Mucosa of descending colon (tissue), 3 donors: ENCODE data around the gene BANF1. TPM values are rescaled to one million over a fixed set of nuclear protein-coding genes. Genes with fewer than 3 reads are reported as not detected.

ENCODE experiments used
- ATAC-seq: fragments of 200-7000 bp; cut with Tn5 transposase; one replicate; pipeline ENCODE4 v1.9.1; 2020; ENCODE audit warnings: mild to moderate bottlenecking, moderate library complexity
- DNase-seq, 3 donors: peaks; one replicate each; pipeline ENCODE4 v3.0.0-alpha.2; 2020
- H3K36me3 ChIP-seq: fragments of 200-600 bp; one replicate; pipeline ENCODE4 v1.8.0; 2021; ENCODE audit warnings: low read depth, mild to moderate bottlenecking
- H3K4me1 ChIP-seq: fragments of 200-600 bp; one replicate; pipeline ENCODE4 v1.8.0; 2021; ENCODE audit warnings: low read depth, mild to moderate bottlenecking
- H3K4me3 ChIP-seq: fragments of 200-600 bp; one replicate; pipeline ENCODE4 v1.8.0; 2021; ENCODE audit warnings: mild to moderate bottlenecking
- H3K9me3 ChIP-seq: fragments of 200-600 bp; one replicate; pipeline ENCODE4 v1.8.0; 2021; ENCODE audit warnings: mild to moderate bottlenecking
- CTCF ChIP-seq: fragments of 200-600 bp; IDR thresholded peaks from one replicate; pipeline ENCODE4 v1.8.0; 2022; ENCODE audit warnings: antibody characterized with exemption, mild to moderate bottlenecking
- intact Hi-C, 2 donors: fragments of 100-400 bp; cut with DNase I in 1 of 2; cut with micrococcal nuclease in 1 of 2; formaldehyde crosslinking; loops; one replicate each; pipeline versions ENCODE4 v1.11.0 to v1.11.1; 2022; cut with DNase I, micrococcal nuclease
- total RNA-seq, 3 donors: library from RNA; stranded (reverse); fragmentation: NEBNext Ultra II Directional in 2 of 3; extraction: Animal tissue kit (Norgen Biotek cat#: 25700) in 2 of 3; gene quantifications; one replicate each; pipeline versions ENCODE4 v1.2.1 to v1.2.4, GENCODE V29; 2021 to 2023
- donor health status: DM: no; HTN: no; CAD: no; lungs with moderate emphysema.
- donor health status: DM: no; HTN: no; CAD: no.
- donor health status: DM: no; HTN: yes; CAD: no.

The BANF1 gene
- total RNA-seq, 3 donors from 2014 or later: 130 to 155 (median 131) TPM

- ATAC-seq (no peak), DNase-seq (no peak)
- no peaks in the 10 kb centered on the region for H3K4me1 ChIP-seq
- H3K36me3 ChIP-seq: peaks cover 7% of the 10 kb centered on the region
- intact Hi-C loops: no loop called here
- no peaks in the 10 kb centered on the region for H3K9me3 ChIP-seq
- H3K4me3 ChIP-seq: no peak overlapping the region
- TF ChIP-seq CTCF: no peak
These were observed 26.5 kb upstream of the BANF1 start for GRCh38 chr11:65975771-65976170.

GRCh38 chr11:65976216-65977176, 25.8 kb upstream of the BANF1 start:
- Histone ChIP-seq H3K4me3 (no peak overlapping the region), H3K4me1 (no peaks in the 10 kb centered on the region), H3K9me3 (no peaks in the 10 kb centered on the region), H3K36me3 (peaks cover 7% of the 10 kb centered on the region)
- peak in 1 of 3 donors; percentile 54 for DNase-seq
- intact Hi-C loops: no loop called here
- peak; percentile 20 for ATAC-seq
- no peak for TF ChIP-seq CTCF

DNA sequence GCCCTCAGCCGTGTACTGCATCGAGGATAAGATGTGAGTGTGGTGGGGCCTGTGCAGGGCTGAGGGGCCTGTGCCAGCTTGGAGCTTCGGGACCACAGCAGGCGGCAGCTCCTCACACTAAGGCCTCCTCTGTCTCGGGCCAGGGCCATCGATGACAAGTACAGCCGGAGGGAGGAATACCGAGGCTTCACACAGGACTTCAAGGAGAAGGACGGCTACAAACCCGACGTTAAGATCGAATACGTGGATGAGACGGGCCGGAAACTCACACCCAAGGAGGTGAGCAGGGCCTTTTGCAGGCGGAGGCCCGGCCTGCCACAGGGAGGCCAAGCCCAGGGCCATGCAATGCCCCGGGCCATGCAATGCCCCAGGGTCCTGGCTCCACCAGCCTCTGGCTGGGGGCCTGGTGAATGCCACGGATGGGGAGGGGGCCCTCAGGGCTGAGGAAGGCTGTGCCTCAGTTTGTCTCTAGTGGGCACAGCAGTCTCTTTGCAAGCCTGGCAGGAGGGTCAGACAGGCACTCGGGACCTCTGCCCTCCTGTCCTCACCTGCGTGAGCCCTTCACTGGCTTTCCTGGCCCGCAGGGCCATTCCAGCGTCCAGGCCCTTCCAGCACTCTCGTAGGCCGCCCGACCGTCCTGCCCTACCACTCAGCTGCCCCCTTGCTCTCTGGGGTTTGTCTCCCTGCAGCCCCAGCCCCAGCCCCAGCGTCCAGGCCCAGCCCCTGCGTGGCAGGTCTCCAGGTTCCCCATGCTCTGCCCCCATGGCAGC, 24.5 kb upstream of the BANF1 start:
- TF ChIP-seq CTCF: no peak
- Histone ChIP-seq H3K36me3 (peaks cover 7% of the 10 kb centered on the region), H3K4me1 (no peaks in the 10 kb centered on the region), H3K4me3 (no peak overlapping the region), H3K9me3 (no peaks in the 10 kb centered on the region)
- intact Hi-C loops: no loop called here
- ATAC-seq (no peak), DNase-seq (peak in 1 of 3 donors; percentile 28)

DNA sequence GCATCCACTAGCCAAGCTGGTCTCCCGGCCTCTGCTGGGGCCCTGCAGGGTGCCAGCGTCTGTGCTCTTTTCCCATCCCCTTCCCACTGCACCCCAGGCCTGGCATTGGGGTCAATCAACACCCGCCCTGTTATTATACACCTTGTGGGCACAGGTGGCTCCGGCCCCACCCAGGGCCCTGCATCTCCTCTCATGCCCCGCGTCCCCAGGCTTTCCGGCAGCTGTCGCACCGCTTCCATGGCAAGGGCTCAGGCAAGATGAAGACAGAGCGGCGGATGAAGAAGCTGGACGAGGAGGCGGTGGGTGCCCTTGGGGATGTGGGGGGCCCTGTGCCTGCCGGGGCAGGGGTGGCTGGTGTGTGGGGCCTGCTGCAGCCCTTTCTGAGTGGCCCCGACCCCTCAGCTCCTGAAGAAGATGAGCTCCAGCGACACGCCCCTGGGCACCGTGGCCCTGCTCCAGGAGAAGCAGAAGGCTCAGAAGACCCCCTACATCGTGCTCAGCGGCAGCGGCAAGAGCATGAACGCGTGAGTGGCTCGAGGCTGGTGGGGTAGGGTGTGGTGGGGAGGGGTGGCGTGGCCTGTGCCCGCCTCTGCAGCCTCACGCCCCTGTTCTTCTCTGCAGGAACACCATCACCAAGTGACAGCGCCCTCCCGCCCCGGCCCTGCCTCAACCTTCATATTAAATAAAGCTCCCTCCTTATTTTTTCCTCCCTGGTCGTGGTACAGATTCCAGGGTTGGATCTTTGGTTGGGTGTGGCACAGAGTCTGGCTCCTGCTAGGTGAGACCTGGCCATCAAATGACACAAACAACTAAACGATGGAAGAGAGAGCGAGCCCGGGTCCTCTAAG, 23.7 kb upstream of the BANF1 start:
- H3K4me1 ChIP-seq: no peaks in the 10 kb centered on the region

More for the DNA sequence above, 23.7 kb upstream of the BANF1 start:
- Histone ChIP-seq H3K9me3 (no peaks in the 10 kb centered on the region), H3K36me3 (peaks cover 7% of the 10 kb centered on the region), H3K4me3 (no peak overlapping the region)
- intact Hi-C loops: no loop called here
- TF ChIP-seq CTCF: no peak
- ATAC-seq: no peak
- DNase-seq: peak in 1 of 3 donors; percentile 45
